GM18870 (cell line): Measurements from ENCODE around the gene CAND1.
"Not testable (repeated sequence)": the region's sequence is repeated elsewhere in the genome, so short reads cannot be mapped to it uniquely, and the experiment has no call there.

ENCODE experiments used
- ATAC-seq: cut with Tn5 transposase; IDR thresholded peaks from one replicate; pipeline ENCODE4 v1.9.1; 2021; ENCODE audit warnings: moderate library complexity; ENCODE audit not compliant: unreplicated experiment

The CAND1 gene

DNA sequence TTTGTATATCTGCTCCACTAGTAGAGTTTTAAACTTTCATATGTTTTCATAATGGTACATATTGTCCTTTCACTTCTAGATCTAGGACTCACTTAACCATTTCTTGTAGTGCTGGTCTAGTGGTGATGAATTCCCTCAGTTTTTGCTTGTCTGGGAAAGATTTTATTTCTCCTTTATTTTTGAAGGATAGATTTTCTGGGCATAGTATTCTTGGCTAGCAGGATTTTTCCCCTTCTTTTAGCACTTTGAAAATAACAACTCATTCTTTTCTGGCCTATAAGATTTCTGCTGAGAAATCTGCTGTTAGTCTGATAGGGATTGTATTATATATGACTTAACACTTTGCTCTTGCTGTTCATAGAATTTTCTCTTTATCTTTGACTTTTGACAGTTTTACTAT lies 69.3 kb downstream of the CAND1 start:
- ATAC-seq: no peak

DNA sequence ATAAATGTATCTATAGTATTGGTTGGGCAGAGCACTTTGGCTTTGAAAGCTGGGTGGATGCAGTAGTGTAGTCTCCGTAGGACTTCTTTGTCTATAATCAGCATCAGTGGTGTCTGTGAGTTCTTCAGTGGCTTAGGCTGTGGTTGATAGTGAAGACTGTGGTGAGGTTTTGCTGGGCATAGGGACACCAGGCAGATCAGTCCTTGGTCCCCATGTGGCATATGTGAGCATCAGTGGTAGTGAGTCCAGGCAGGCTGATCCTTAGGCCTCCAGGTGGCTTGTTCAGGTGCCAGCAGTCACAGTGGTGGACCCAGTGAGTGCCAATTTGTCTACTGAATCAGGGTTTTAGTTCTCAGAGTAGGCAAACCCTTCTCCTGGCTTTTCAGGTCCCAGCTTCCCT lies 70.4 kb downstream of the CAND1 start:
- ATAC-seq: no peak

DNA sequence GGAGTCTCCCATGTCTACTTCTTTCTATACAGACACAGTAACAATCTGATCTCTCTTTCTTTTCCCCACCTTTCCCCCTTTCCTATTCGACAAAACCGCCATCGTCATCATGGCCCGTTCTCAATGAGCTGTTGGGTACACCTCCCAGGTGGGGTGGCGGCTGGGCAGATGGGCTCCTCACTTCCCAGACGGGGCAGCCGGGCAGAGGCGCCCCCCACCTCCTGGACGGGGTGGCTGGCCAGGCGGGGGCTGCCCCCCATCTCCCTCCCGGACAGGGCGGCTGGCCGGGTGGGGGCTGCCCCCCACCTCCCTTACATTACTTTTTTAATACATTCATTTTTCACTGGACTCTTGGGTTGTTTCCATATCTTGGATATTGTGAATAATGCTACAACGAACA lies 71.9 kb downstream of the CAND1 start:
- ATAC-seq: not testable (repeated sequence)

DNA sequence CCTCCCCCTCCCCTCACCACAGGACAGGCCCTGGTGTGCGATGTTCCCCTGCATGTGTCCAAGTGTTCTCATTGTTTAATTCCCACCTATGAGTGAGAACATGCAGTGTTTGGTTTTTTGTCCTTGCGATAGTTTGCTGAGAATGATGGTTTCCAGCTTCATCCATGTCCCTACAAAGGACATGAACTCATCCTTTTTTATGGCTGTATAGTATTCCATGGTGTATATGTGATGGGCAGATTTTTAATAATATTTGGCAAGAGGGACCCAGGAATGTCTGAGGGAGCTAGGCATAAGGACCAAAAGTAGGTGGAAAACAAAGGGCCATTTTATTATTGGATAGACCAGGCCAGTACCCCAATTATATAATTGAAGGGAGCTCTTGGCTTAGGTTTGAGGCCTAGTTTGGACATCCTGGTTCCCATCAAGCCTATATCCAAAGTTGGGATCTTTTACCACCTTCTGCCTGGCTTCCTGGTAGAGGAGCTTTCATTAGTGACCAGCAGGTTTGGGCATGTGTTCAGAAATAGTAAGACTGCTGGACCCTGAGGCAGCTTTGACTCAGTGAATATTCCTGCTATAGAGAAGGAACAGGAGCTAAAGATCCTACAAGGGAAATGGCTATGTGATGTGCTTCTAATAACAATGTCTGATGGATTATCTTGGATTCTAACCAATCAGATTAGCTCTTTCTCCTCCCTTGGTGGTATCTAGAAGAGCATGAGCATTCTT lies 76.0 kb downstream of the CAND1 start:
- ATAC-seq: no peak

DNA sequence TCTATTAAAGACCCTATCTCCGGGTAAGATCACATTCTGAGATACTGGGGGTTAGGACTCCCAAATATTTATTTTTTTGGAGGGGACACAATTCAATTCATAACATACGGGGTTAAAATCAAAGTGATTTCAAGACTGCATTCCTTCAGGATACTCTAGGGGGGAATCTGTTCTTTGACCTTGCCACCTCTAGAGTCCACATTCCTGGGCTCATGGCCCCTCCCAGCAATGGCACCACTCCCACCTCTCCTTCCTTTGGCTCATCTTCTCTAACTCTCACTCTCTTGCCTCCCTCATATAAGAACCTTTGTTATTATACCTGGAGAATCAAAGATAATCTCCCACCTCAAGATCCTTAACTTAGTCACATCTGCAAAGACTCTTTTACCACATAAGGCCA lies 79.5 kb downstream of the CAND1 start:
- ATAC-seq: no peak

DNA sequence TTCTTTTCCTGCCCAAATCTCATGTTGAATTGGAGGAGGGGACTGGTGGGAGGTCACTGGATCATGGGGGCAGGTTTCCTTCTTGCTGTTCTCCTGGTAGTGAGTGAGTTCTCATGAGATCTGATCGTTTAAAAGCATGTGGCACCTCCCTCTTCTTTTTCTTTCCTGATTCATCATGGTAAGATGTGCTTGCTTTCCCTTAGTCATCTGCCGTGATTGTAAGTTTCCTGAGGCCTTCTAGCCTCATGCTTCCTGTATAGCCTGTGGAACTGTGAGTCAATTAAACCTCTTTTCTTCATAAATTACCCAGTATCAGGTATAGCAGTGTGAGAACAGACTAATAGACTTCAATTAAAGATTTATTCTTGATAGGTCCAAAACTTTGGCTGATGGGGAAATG lies 83.5 kb downstream of the CAND1 start:
- ATAC-seq: no peak

DNA sequence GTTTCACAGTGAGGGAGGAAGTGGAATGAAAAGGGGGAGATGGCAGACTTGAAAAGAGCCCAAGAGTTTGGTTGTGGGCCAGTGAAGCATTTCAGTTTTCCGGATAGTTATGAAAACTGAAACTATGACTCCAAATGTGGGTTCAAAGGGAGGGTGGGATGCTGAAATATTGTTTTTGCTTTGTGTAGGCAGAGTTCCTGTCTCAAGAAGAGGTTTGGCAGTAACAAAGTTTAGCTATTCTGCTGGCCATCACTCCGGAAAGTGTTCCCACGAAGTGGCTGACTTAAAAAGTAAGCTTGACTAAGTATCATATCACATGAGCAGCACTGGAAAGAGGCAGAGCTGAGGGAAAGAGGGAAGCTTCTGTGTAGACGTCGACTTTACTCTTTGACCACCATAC lies 85.2 kb downstream of the CAND1 start:
- ATAC-seq: no peak

DNA sequence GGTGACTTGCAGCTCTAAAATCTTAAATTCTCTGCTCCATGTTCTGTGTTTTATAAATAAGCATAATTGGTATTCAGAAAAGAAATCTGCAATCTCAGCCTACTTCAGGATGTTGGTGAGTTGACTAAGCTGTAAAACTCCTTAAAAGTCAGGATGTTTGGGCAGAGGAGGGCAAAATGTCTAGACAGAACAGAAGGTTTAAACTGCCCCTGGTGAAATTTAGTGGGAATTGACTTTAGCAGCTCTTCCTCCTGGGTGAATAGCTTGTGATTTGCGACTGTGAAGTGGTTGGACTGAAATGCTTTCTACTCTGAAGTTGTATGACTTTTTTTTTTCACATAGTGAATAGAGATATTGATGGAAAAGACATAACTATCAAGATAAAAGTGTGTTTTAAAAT lies 85.8 kb downstream of the CAND1 start:
- no peak for ATAC-seq

DNA sequence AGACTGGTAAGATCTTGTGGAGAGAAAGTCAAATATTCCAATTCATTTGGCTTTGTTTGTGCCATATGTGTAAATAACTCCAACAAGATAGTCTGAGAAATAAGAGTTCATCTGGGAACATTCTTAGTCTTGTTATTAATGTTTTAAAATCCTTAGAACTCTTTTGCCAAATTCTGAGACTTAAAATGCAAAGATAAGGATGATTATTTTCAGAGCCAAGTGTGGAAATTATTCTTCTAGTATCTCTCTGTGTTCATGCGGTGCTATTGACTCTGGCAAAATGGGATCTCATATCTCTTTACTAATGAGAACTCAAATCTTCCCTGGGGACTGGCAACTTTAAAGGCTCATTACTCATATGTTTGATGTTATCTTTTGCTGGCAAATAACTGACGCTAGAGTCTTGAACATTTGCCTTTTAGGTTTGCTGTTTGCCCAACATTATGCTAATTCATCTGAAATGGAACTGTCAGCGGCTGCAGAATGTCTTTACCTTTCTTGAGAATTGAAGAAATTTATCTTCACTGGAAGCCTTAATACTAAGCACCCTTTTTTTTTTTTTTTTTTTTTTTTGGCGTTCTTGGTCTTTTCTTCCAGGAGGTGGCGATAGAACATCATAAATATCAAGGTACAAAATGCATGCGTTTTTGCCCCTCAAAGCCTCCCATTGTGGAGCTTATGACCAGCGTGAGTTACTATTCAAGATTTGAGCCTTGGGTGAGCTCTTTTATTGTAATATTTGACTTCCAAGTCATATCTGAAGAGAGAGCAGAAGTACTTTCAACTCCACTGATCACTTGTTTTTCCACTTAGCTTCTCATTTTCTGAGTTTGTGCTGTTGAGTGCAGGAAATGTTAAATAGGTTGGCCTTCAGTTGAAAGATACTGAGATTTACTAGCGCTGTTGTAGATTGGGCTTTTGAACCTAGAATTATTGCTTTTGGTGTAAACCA lies 86.5 kb downstream of the CAND1 start:
- ATAC-seq: no peak

DNA sequence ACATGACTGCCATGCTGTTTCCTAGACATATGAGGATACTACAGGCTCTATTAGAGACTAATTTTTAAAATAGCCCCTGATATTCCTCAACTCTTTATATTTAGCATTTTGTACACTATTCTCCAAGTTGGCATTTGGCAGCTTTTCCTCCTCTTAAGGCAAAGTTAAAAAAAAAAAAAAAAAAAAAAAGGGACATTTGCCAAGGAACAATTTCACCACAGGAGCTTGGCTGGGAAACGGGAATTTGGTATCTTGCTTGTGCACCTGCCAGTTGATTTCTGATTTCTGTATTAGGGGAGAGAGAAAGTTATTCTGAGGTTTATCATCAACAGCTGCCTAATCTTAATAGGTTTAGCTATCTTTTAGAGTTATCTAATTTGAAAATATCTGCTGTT lies 87.2 kb downstream of the CAND1 start:
- no peak for ATAC-seq

DNA sequence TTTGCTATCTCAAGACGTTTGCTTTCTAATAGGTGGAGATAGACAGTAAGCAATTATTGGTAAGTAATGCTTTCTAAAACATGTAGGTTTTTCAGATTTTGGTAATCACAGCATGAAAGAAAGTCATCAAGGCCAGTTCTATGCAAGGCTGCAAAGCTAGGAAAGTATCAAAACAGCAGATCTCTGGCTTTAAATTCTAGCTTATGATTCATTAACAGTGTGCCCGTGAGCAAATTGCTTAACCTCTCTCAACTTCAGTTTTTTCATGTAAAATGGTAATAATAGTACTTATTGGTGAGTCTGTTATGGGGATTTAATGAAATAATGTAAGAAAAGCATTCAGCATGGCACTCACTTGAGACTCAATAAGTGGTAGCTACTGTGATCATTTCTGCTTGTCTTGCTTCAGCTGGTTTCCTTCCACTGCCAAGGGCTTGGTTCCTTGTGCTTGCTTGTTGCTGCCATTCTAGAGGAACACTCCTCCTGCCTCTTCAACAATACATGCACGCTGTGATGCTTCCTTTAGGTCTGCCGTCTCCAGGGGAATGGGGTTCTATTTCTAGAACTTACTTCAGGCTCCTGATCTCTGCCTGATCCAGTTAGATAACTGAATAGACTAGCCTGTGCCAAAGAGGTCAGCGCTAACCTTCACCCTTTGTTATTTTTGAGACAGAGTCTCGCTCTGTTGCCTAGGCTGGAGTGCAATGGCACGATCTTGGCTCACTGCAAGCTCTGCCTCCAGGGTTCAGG lies 88.4 kb downstream of the CAND1 start:
- no peak for ATAC-seq

DNA sequence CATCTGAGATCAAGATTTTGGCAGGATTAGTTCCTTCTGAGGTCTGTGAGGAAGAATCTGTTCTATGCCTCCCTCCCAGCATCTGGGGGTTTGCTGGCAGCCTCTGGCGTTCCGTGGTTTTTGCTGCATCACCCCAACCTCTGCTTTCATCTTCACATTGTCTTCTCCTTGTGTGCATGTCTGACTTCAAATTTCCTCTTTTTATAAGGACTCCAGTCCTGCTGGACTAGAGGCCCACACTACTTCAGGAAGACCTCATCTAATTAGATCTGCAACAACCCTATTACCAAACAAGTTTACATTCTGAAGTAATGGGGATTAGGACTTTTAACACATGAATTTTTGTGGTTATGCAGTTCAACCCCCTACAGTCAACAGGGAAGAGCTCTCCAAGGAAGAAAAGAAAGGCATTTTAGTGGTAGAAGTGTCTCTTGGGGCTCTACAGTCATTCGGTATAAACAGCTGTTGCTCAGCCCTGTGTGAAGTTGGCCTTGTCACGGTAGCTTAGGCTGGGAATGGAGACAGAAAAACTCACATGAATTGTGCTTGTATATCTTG lies 89.7 kb downstream of the CAND1 start:
- ATAC-seq: peak; percentile 58

DNA sequence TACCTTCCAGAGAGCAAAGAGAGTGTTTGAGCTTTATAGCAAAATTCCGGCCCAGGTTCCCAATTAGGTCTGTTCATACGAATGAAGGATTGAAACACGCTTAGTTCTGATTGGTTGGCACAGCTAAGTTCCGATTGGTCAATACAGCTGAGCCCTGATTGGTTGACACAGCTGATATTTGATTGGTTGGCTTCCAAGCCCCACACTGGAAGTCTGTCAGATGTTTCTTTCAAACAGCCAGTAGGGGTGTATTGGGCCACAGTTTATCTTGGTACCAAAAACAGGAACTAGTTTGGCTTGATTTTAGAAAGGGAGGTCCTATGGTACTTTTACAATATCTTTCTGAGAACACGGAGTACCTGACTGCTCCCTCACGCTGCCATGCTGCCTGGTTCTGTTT lies 93.4 kb downstream of the CAND1 start:
- no peak for ATAC-seq

DNA sequence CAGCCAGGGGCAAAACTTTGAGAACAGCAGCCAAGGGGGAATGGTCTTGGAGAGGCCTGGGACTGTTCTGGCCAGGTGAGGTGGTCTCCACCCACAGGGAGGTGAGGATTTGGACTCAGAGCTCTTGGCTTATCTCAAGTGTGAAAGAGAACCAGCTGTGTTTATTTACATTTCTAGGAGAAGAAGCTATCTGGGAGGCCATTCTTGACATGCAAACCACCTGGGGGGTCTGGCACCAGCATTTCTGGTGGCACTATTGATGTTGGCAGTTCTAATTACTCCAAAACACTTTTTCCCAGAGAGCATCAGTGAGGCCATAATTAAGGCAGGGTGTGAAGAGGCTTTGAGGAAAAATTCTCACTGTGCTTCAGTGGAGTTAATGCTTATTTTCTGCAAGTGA lies 95.1 kb downstream of the CAND1 start:
- ATAC-seq: no peak

DNA sequence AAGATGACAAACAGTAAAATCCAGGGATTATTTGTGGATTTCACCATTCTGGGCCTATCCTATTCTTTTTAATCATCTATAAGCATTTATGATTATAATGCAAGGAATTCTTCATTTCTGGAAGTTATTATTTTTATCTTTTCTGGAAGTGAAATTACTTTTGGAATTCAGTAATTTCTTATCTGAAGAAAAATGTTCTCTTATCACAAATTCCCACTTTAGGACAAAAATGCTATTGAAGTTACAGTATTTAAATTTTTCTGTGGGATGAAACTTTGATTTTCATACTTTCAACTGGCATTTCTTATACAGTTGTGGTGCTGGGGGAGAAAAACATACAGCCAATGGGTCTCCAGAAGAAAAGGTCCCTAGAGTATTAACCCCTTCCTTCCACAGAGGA lies 96.0 kb downstream of the CAND1 start:
- no peak for ATAC-seq

DNA sequence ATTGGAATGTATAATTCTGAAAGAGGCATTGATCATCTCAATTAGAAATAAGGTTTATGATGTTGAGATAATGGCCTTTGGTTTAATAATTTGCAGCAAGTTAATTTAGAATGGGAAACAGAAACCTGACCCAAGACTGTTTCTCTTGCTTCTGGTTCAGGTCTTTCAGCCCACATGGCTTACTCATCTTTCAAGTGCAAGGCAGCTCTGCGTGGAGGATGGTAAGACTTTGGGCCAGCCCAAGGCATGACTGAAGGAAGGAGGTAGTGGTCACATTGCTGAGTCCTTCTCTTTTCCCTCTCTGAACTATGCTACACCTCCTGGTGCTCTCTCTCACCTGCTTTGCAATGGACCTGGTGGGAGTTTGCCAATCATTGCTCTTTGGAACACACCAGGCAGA lies 98.7 kb downstream of the CAND1 start:
- ATAC-seq: no peak
